K562 (cell line): ENCODE data around the gene KDM2B. TPM values are rescaled to one million over a fixed set of nuclear protein-coding genes. Genes with fewer than 3 reads are reported as not detected.

Experiments
- ATAC-seq: fragments of 200-7000 bp; cut with Tn5 transposase; 3 replicates; pipeline ENCODE4 v1.9.1; 2020; ENCODE audit warnings: moderate library complexity
- BruUV-seq: library from RNA; stranded (reverse); fragments of 400-500 nt; replicated peaks from 2 replicates; lab custom pipeline; 2021; lab: Mats Ljungman, UMichigan
- CTCF ChIA-PET: fragments of 300-600 bp; formaldehyde crosslinking; extraction: SDS; loops from one replicate; lab custom pipeline; 2021; ENCODE audit warnings: low intra/inter-chr PET ratio; lab: Yijun Ruan, JAX
- POLR2A ChIA-PET: fragments of 300-600, 350-650 bp; sonication (Branson Sonifier 250); formaldehyde crosslinking; extraction: SDS; loops from one replicate; lab custom pipeline; 2021; ENCODE audit warnings: antibody characterized with exemption, inconsistent platforms; lab: Yijun Ruan, JAX
- DNase-seq, 4 experiments: peaks; one replicate each; pipeline versions ENCODE4 v3.0.0 to v3.0.0-alpha.2; 2011 to 2018; ENCODE audit warnings: low spot score in 3 of 4, mixed read lengths in 3 of 4; ENCODE audit errors: extremely low read depth in 1 of 4
- FAIRE-seq: peaks from 2 replicates; lab custom pipeline; 2011; peaks lifted over from hg19 to GRCh38; lab: Jason Lieb, UNC
- H2AFZ ChIP-seq: 2 replicates; pipeline ENCODE4 v1.6.0; 2011; ENCODE audit warnings: low read depth, low read length, control low read depth, inconsistent platforms
- H3K27ac ChIP-seq: fragments of 200-600 bp; 3 replicates; pipeline ENCODE4 v1.8.0; 2011; ENCODE audit warnings: low read depth, mild to moderate bottlenecking, control low read depth, inconsistent platforms, low read length, moderate library complexity, mixed read lengths; ENCODE audit errors: extremely low read depth
- H3K27me3 ChIP-seq, 2 experiments: fragments of 300-600 bp in 1 of 2; 2 replicates in 1 of 2; 3 replicates in 1 of 2; pipeline versions ENCODE4 v1.6.0 to v1.8.0; 2011; ENCODE audit warnings: inconsistent platforms in 2 of 2, low read length in 2 of 2, mild to moderate bottlenecking in 1 of 2, mixed read lengths in 1 of 2, moderate library complexity in 1 of 2; ENCODE audit not compliant: control insufficient read depth in 2 of 2, insufficient read depth in 2 of 2
- H3K36me3 ChIP-seq: fragments of 300-600 bp; 3 replicates; pipeline ENCODE4 v1.8.0; 2011; ENCODE audit warnings: mild to moderate bottlenecking, low read length, inconsistent platforms; ENCODE audit not compliant: control insufficient read depth, insufficient read depth
- H3K4me1 ChIP-seq, 2 experiments: fragments of 200-600 bp in 1 of 2; replicated peaks in 1 of 2; 2 replicates in 1 of 2; 3 replicates in 1 of 2; pipeline versions ENCODE4 v1.5.1 to v1.8.0; 2011; ENCODE audit warnings: inconsistent platforms in 2 of 2, low read length in 2 of 2, mild to moderate bottlenecking in 1 of 2, mixed read lengths in 1 of 2, moderate library complexity in 1 of 2; ENCODE audit not compliant: control insufficient read depth in 2 of 2, insufficient read depth in 2 of 2
- H3K4me2 ChIP-seq: 2 replicates; pipeline ENCODE4 v1.6.1; 2011; ENCODE audit warnings: low read length, control low read depth, inconsistent platforms, mixed read lengths; ENCODE audit not compliant: insufficient read depth
- H3K4me3 ChIP-seq: fragments of 200-600 bp; sonication (generic), shearing (Covaris generic); 2 replicates; pipeline ENCODE4 v1.5.1; 2016; ENCODE audit warnings: control low read depth, inconsistent platforms
- H3K79me2 ChIP-seq: fragments of 200-600 bp; 3 replicates; pipeline ENCODE4 v1.8.0; 2011; ENCODE audit warnings: low read length, inconsistent platforms; ENCODE audit not compliant: control insufficient read depth, insufficient read depth
- H3K9ac ChIP-seq, 2 experiments: 2 replicates each; pipeline versions ENCODE4 v1.6.0 to v1.6.1; 2011; ENCODE audit warnings: low read depth in 2 of 2, low read length in 2 of 2, control low read depth in 1 of 2, inconsistent platforms in 1 of 2, mild to moderate bottlenecking in 1 of 2, mixed read lengths in 1 of 2; ENCODE audit not compliant: insufficient read depth in 1 of 2
- H3K9me1 ChIP-seq: one replicate; pipeline ENCODE4 v1.6.0; 2011; ENCODE audit warnings: inconsistent platforms, mild to moderate bottlenecking, low read length, moderate library complexity; ENCODE audit not compliant: control insufficient read depth, insufficient read depth
- H3K9me3 ChIP-seq: replicated peaks from 2 replicates; pipeline ENCODE4 v1.5.1; 2011; ENCODE audit warnings: low read depth, low read length, inconsistent platforms; ENCODE audit not compliant: control insufficient read depth, insufficient read depth
- H4K20me1 ChIP-seq: replicated peaks from 2 replicates; pipeline ENCODE4 v1.6.1; 2011; ENCODE audit warnings: low read length, inconsistent platforms, mixed read lengths; ENCODE audit not compliant: control insufficient read depth, insufficient read depth
- ERF ChIP-seq: fragments of 450-650 bp; formaldehyde crosslinking; IDR thresholded peaks from 2 replicates; pipeline ENCODE4 v1.4.0; 2020; ENCODE audit warnings: mild to moderate bottlenecking, mixed read lengths
- GATAD2B ChIP-seq: fragments of 450-650 bp; IDR thresholded peaks from 2 replicates; pipeline ENCODE4 v1.6.1; 2017; ENCODE audit warnings: mild to moderate bottlenecking, borderline replicate concordance
- JUND ChIP-seq, 2 experiments: IDR thresholded peaks; 2 replicates in 1 of 2; 3 replicates in 1 of 2; pipeline ENCODE4 v1.6.1; 2011; ENCODE audit warnings: borderline replicate concordance in 2 of 2, low read depth in 2 of 2, low read length in 2 of 2, improper control_type of control experiment in 1 of 2, missing biosample characterization in 1 of 2, missing genetic modification characterization in 1 of 2, missing genetic modification reagents in 1 of 2
- KLF13 ChIP-seq: fragments of 450-650 bp; IDR thresholded peaks from 2 replicates; pipeline ENCODE4 v1.6.1; 2016; ENCODE audit warnings: missing genetic modification characterization, low read depth, mild to moderate bottlenecking, missing compliant biosample characterization, moderate library complexity, borderline replicate concordance
- MYNN ChIP-seq, 2 experiments: sonication (generic); formaldehyde crosslinking in 1 of 2; IDR thresholded peaks; 2 replicates each; pipeline versions ENCODE4 v1.5.0 to v1.6.1; 2016 to 2020; ENCODE audit warnings: antibody characterized with exemption in 1 of 2, missing genetic modification reagents in 1 of 2
- TOE1 ChIP-seq, 2 experiments: fragments of 450-650 bp in 1 of 2; sonication (generic) in 1 of 2; formaldehyde crosslinking in 1 of 2; IDR thresholded peaks; 2 replicates each; pipeline versions ENCODE4 v1.7.1 to v1.8.0; 2016 to 2022; ENCODE audit warnings: borderline replicate concordance in 2 of 2, mild to moderate bottlenecking in 2 of 2, antibody characterized with exemption in 1 of 2, inconsistent platforms in 1 of 2, low read depth in 1 of 2, missing genetic modification reagents in 1 of 2, moderate library complexity in 1 of 2
- XRCC3 ChIP-seq: fragments of 450-650 bp; IDR thresholded peaks from 2 replicates; pipeline ENCODE4 v1.6.1; 2017; ENCODE audit warnings: mild to moderate bottlenecking, moderate library complexity
- ZNF134 ChIP-seq: fragments of 250-450 bp; sonication (Bioruptor Pico); conservative IDR thresholded peaks from 2 replicates; pipeline ENCODE4 v1.4.0; 2020
- ZNF146 ChIP-seq: IDR thresholded peaks from one replicate; pipeline ENCODE4 v1.6.1; 2018; ENCODE audit warnings: missing compliant biosample characterization; ENCODE audit not compliant: unreplicated experiment
- ZNF253 ChIP-seq: fragments of 250-450 bp; sonication (Bioruptor Pico); conservative IDR thresholded peaks from 2 replicates; pipeline ENCODE4 v1.6.1; 2021; ENCODE audit warnings: mild to moderate bottlenecking
- WGBS: fragments of 100-300 bp; shearing (Covaris generic); methylation state at CpG from one replicate; pipeline ENCODE4 v1.1.6; 2016; ENCODE audit warnings: low coverage, mixed read lengths; ENCODE audit not compliant: insufficient coverage; ENCODE audit errors: missing lambda C conversion rate; 5-methylcytosine and 5-hydroxymethylcytosine counted together
- in situ Hi-C: fragments of 300-500 bp; cut with MboI; formaldehyde crosslinking; loops from 4 replicates; pipeline ENCODE4 v1.15.0; 2018; ENCODE audit warnings: inconsistent platforms, mixed read lengths
- intact Hi-C: fragments of 100-400 bp; cut with micrococcal nuclease; formaldehyde crosslinking; loops from 2 replicates; pipeline ENCODE4 v1.14.2; 2022
- polyA plus RNA-seq, 8 experiments: library from polyadenylated mRNA; depleted of rRNA in 4 of 8; stranded (reverse) in 5 of 8; unstranded in 3 of 8; fragments of >200 nt; fragmentation: Nextera tagmentation in 2 of 8; fragmentation: Illumina TruSeq in 1 of 8; extraction: Ambion mirVana in 2 of 8; extraction: Trizol in 1 of 8; gene quantifications; 2 replicates each; pipeline versions ENCODE4 v1.2.1 to v1.2.3, GENCODE V29; 2011 to 2014; ENCODE audit warnings: inconsistent platforms in 1 of 8, missing spikeins in 1 of 8
- total RNA-seq, 7 experiments: library from RNA; depleted of rRNA in 6 of 7; stranded (reverse); fragments of >200 nt in 6 of 7; fragmentation: Illumina TruSeq in 2 of 7; extraction: Trizol in 2 of 7; gene quantifications; 2 replicates each; pipeline versions ENCODE4 v1.2.1 to v1.2.3, GENCODE V29; 2011 to 2021; ENCODE audit warnings: low replicate concordance in 1 of 7

Gene KDM2B
- total and polyA plus RNA-seq, 9 of the 15 experiments (the other 6 are each of a cell fraction or from before 2014, with no cell fraction given): 7.4 to 50.5 (median 22.5) TPM

DNA sequence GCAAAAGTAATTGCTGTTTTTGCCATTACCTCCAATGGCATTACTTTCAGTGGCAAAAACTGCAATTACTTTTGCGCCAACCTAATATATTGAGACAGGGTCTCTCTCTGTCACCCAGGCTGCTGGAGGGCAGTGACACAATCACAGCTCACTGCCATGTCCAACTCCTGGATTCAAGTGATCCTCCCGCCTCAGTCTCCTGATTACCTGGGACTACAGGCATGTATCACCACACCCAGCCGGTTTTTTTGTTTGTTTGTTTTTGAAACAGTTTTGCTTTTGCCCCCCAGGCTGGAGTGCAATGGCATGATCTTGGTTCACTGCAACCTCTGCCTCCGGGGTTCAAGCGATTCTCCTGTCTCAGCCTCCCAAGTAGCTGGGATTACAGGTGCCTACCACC lies 15.7 kb upstream of the KDM2B start:
- Histone ChIP-seq H3K9me3 (no peaks in the 10 kb centered on the region), H3K36me3 (no peaks in the 10 kb centered on the region), H2AFZ (no peak overlapping the region), H3K27me3 (no peaks in the 10 kb centered on the region), H3K79me2 (no peaks in the 10 kb centered on the region), H3K27ac (no peak overlapping the region), H3K4me3 (no peak overlapping the region), H4K20me1 (no peaks in the 10 kb centered on the region), H3K4me2 (no peak overlapping the region), H3K4me1 (peaks cover 6% of the 10 kb centered on the region in 2 experiments; a peak in 3 of 5 replicates), H3K9me1 (no peaks in the 10 kb centered on the region), H3K9ac (no peak overlapping the region)
- ATAC-seq: no peak
- FAIRE-seq: no peak
- TF ChIP-seq ERF (CRISPR knock-in tag): no peak
- no peak for TF ChIP-seq XRCC3
- no peak for TF ChIP-seq ZNF134
- TF ChIP-seq MYNN (IDR thresholded peaks at IDR 0.05): no peak
- no peak for TF ChIP-seq MYNN (CRISPR knock-in tag; IDR thresholded peaks at IDR 0.05)
- TF ChIP-seq ZNF253: no peak
- TF ChIP-seq KLF13: no peak
- no peak for TF ChIP-seq ZNF146
- TF ChIP-seq TOE1 (IDR thresholded peaks at IDR 0.05; ENCODE audit: borderline replicate concordance): no peak
- no peak for TF ChIP-seq TOE1 (CRISPR knock-in tag; IDR thresholded peaks at IDR 0.05; ENCODE audit: borderline replicate concordance, low read depth)
- TF ChIP-seq GATAD2B: no peak
- TF ChIP-seq JUND (IDR thresholded peaks at IDR 0.05; ENCODE audit: borderline replicate concordance, low read depth, low read length): no peak
- no peak for TF ChIP-seq JUND (tag; IDR thresholded peaks at IDR 0.05; ENCODE audit: borderline replicate concordance, low read depth, low read length)
- DNase-seq: no peak
- intact Hi-C loops (no loop called here), in situ Hi-C loops (no loop called here)
- ChIA-PET POLR2A (interaction anchor here (0.7 kb wide), 2 partner anchors 10 to 40 kb away, joined by 3 read pairs; no protein-coding TSS in a partner anchor), CTCF (no interaction called here)
- BruUV-seq: no TSS peak
- 67% methylated on average over 5 of the region's 5 CpGs for WGBS
